Measurements from ENCODE around the gene RHOB.

The RHOB gene

GRCh38 chr2:20484034-20484617 is 37.3 kb downstream of the RHOB start:
- FAIRE-seq, result no peak
- DNase-seq (ENCODE audit: insufficient read length), result no peak
- TF ChIP-seq TAF1 (IDR thresholded peaks at IDR 0.05; ENCODE audit: borderline replicate concordance, low read depth, low read length), result no peak
- TF ChIP-seq POLR2AphosphoS5 (IDR thresholded peaks at IDR 0.05; ENCODE audit: low read depth, low read length), result no peak
- no peak for TF ChIP-seq POLR2A (IDR thresholded peaks at IDR 0.05; ENCODE audit: low read depth, low read length)

- DNase-seq (ENCODE audit: insufficient read length) (no peak), FAIRE-seq (no peak)
- no peak for TF ChIP-seq TAF1 (IDR thresholded peaks at IDR 0.05; ENCODE audit: borderline replicate concordance, low read depth, low read length)
- TF ChIP-seq POLR2A (IDR thresholded peaks at IDR 0.05; ENCODE audit: low read depth, low read length), result no peak
- TF ChIP-seq POLR2AphosphoS5 (IDR thresholded peaks at IDR 0.05; ENCODE audit: low read depth, low read length), result no peak
These were observed 38.1 kb downstream of the RHOB start for GRCh38 chr2:20484810-20485611.

GRCh38 chr2:20485612-20486388 is 38.9 kb downstream of the RHOB start:
- TF ChIP-seq POLR2AphosphoS5 (IDR thresholded peaks at IDR 0.05; ENCODE audit: low read depth, low read length) (no peak), POLR2A (IDR thresholded peaks at IDR 0.05; ENCODE audit: low read depth, low read length) (no peak), TAF1 (IDR thresholded peaks at IDR 0.05; ENCODE audit: borderline replicate concordance, low read depth, low read length) (no peak)
- FAIRE-seq (no peak), DNase-seq (ENCODE audit: insufficient read length) (no peak)

GRCh38 chr2:20486571-20486970 is 39.7 kb downstream of the RHOB start:
- no peak for DNase-seq (ENCODE audit: insufficient read length)
- no peak for FAIRE-seq
- no peak for TF ChIP-seq TAF1 (IDR thresholded peaks at IDR 0.05; ENCODE audit: borderline replicate concordance, low read depth, low read length)
- TF ChIP-seq POLR2A (IDR thresholded peaks at IDR 0.05; ENCODE audit: low read depth, low read length), result no peak
- no peak for TF ChIP-seq POLR2AphosphoS5 (IDR thresholded peaks at IDR 0.05; ENCODE audit: low read depth, low read length)

GRCh38 chr2:20487030-20487391 is 40.1 kb downstream of the RHOB start:
- FAIRE-seq, result no peak
- TF ChIP-seq TAF1 (IDR thresholded peaks at IDR 0.05; ENCODE audit: borderline replicate concordance, low read depth, low read length), result no peak
- TF ChIP-seq POLR2AphosphoS5 (IDR thresholded peaks at IDR 0.05; ENCODE audit: low read depth, low read length), result no peak
- no peak for TF ChIP-seq POLR2A (IDR thresholded peaks at IDR 0.05; ENCODE audit: low read depth, low read length)
- no peak for DNase-seq (ENCODE audit: insufficient read length)

GRCh38 chr2:20487392-20488174 is 40.7 kb downstream of the RHOB start:
- no peak for FAIRE-seq
- TF ChIP-seq POLR2AphosphoS5 (IDR thresholded peaks at IDR 0.05; ENCODE audit: low read depth, low read length), result no peak

GRCh38 chr2:20488201-20488641 is 41.3 kb downstream of the RHOB start:
- no peak for FAIRE-seq
- TF ChIP-seq POLR2A (IDR thresholded peaks at IDR 0.05; ENCODE audit: low read depth, low read length) (no peak), POLR2AphosphoS5 (IDR thresholded peaks at IDR 0.05; ENCODE audit: low read depth, low read length) (no peak), TAF1 (IDR thresholded peaks at IDR 0.05; ENCODE audit: borderline replicate concordance, low read depth, low read length) (no peak)
- no peak for DNase-seq (ENCODE audit: insufficient read length)

More at GRCh38 chr2:20487392-20488174, 40.7 kb downstream of the RHOB start:
- DNase-seq (ENCODE audit: insufficient read length), result no peak

- DNase-seq (ENCODE audit: insufficient read length) (no peak), FAIRE-seq (no peak)
- no peak for TF ChIP-seq POLR2AphosphoS5 (IDR thresholded peaks at IDR 0.05; ENCODE audit: low read depth, low read length)
- no peak for TF ChIP-seq TAF1 (IDR thresholded peaks at IDR 0.05; ENCODE audit: borderline replicate concordance, low read depth, low read length)
- no peak for TF ChIP-seq POLR2A (IDR thresholded peaks at IDR 0.05; ENCODE audit: low read depth, low read length)
These were observed 41.9 kb downstream of the RHOB start for GRCh38 chr2:20488782-20489181.

- TF ChIP-seq POLR2AphosphoS5 (IDR thresholded peaks at IDR 0.05; ENCODE audit: low read depth, low read length), result no peak
- TF ChIP-seq TAF1 (IDR thresholded peaks at IDR 0.05; ENCODE audit: borderline replicate concordance, low read depth, low read length), result no peak
- no peak for TF ChIP-seq POLR2A (IDR thresholded peaks at IDR 0.05; ENCODE audit: low read depth, low read length)
- DNase-seq (ENCODE audit: insufficient read length) (no peak), FAIRE-seq (no peak)
These were observed 43.7 kb downstream of the RHOB start for GRCh38 chr2:20490300-20491181.

Measured in GM12892 (cell line).